Vagina (tissue), 2 donors: Measurements from ENCODE around the gene CLN6. TPM values are rescaled to one million over a fixed set of nuclear protein-coding genes. Genes with fewer than 3 reads are reported as not detected.

Experiments used
- DNase-seq, 2 donors: peaks; one replicate each; pipeline ENCODE4 v3.0.0-alpha.2; 2017; ENCODE audit errors: extremely low spot score in 2 of 2
- H3K27ac ChIP-seq: fragments of 200-600 bp; sonication (generic); one replicate; pipeline ENCODE4 v1.5.1; 2019
- H3K27me3 ChIP-seq: fragments of 200-600 bp; sonication (generic); one replicate; pipeline ENCODE4 v1.5.1; 2019
- H3K36me3 ChIP-seq, 2 donors: fragments of 200-600 bp; sonication (generic); one replicate each; pipeline ENCODE4 v1.5.1; 2017 to 2019
- H3K4me1 ChIP-seq: fragments of 200-600 bp; sonication (generic); one replicate; pipeline ENCODE4 v1.5.1; 2019
- H3K4me3 ChIP-seq, 2 donors: fragments of 200-600 bp; sonication (generic); 1 replicate in 1 of 2; 2 replicates in 1 of 2; pipeline ENCODE4 v1.5.1; 2016 to 2019
- H3K9me3 ChIP-seq: fragments of 200-600 bp; sonication (generic); one replicate; pipeline ENCODE4 v1.5.1; 2019
- POLR2A ChIP-seq, 2 donors: fragments of 450-650 bp; IDR thresholded peaks; one replicate each; pipeline ENCODE4 v1.6.1; 2017; ENCODE audit warnings: antibody characterized with exemption in 2 of 2, mild to moderate bottlenecking in 2 of 2, moderate library complexity in 2 of 2
- POLR2AphosphoS5 ChIP-seq, 2 donors: sonication (generic); formaldehyde crosslinking; IDR thresholded peaks; one replicate each; pipeline ENCODE4 v1.9.0; 2017; ENCODE audit warnings: antibody characterized with exemption in 2 of 2, mild to moderate bottlenecking in 2 of 2, low read depth in 1 of 2; ENCODE audit not compliant: insufficient read depth in 1 of 2
- intact Hi-C: fragments of 100-400 bp; cut with DNase I; formaldehyde crosslinking; loops from one replicate; pipeline ENCODE4 v1.15.1; 2023
- total RNA-seq: library from RNA; depleted of rRNA; stranded (reverse); fragments of >200 nt; gene quantifications from one replicate; pipeline ENCODE4 v1.2.3, GENCODE V29; 2016
- TF ChIP-seq, protein P1 (sequence below), 3 experiments: fragments of 450-650 bp in 2 of 3; fragments of 200-600 bp in 1 of 3; sonication (generic) in 1 of 3; IDR thresholded peaks; one replicate each; pipeline ENCODE4 v1.5.1; 2017 to 2019; ENCODE audit warnings: antibody characterized with exemption in 3 of 3, mild to moderate bottlenecking in 2 of 3, moderate library complexity in 2 of 3

Gene CLN6
- total RNA-seq, 1 donor from 2014 or later: 23.3 TPM

GRCh38 chr15:68184616-68185480 lies 44.7 kb downstream of the CLN6 start:
- TF ChIP-seq POLR2A (IDR thresholded peaks at IDR 0.05) (no peak), POLR2AphosphoS5 (IDR thresholded peaks at IDR 0.05; ENCODE audit: insufficient read depth in 1 of 2, low read depth in 1 of 2) (no peak)
- TF ChIP-seq, protein P1, sequence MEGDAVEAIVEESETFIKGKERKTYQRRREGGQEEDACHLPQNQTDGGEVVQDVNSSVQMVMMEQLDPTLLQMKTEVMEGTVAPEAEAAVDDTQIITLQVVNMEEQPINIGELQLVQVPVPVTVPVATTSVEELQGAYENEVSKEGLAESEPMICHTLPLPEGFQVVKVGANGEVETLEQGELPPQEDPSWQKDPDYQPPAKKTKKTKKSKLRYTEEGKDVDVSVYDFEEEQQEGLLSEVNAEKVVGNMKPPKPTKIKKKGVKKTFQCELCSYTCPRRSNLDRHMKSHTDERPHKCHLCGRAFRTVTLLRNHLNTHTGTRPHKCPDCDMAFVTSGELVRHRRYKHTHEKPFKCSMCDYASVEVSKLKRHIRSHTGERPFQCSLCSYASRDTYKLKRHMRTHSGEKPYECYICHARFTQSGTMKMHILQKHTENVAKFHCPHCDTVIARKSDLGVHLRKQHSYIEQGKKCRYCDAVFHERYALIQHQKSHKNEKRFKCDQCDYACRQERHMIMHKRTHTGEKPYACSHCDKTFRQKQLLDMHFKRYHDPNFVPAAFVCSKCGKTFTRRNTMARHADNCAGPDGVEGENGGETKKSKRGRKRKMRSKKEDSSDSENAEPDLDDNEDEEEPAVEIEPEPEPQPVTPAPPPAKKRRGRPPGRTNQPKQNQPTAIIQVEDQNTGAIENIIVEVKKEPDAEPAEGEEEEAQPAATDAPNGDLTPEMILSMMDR (IDR thresholded peaks at IDR 0.05): no peak
- H3K9me3 ChIP-seq: no peaks in the 10 kb centered on the region
- H3K4me1 ChIP-seq: peaks cover 26% of the 10 kb centered on the region
- no peak for DNase-seq
- H3K4me3 ChIP-seq: no peak overlapping the region
- no peaks in the 10 kb centered on the region for H3K27me3 ChIP-seq
- intact Hi-C loops: no loop called here
- no peak overlapping the region for H3K27ac ChIP-seq
- H3K36me3 ChIP-seq: peaks cover 0 to 35% of the 10 kb centered on the region in 2 donors

GRCh38 chr15:68183616-68184315 lies 45.8 kb downstream of the CLN6 start:
- Histone ChIP-seq H3K4me1 (peaks cover 26% of the 10 kb centered on the region), H3K4me3 (no peak overlapping the region), H3K9me3 (no peaks in the 10 kb centered on the region), H3K27ac (no peak overlapping the region), H3K36me3 (peaks cover 0 to 35% of the 10 kb centered on the region in 2 donors), H3K27me3 (no peaks in the 10 kb centered on the region)
- DNase-seq: no peak
- intact Hi-C loops: no loop called here
- no peak for TF ChIP-seq POLR2AphosphoS5 (IDR thresholded peaks at IDR 0.05; ENCODE audit: insufficient read depth in 1 of 2, low read depth in 1 of 2)
- TF ChIP-seq, protein P1 (IDR thresholded peaks at IDR 0.05): no peak
- TF ChIP-seq POLR2A (IDR thresholded peaks at IDR 0.05): no peak

GRCh38 chr15:68177742-68178141 lies 51.8 kb downstream of the CLN6 start:
- H3K36me3 ChIP-seq: peaks cover 0 to 50% of the 10 kb centered on the region in 2 donors

GRCh38 chr15:68176601-68177000 lies 52.9 kb downstream of the CLN6 start:
- TF ChIP-seq POLR2AphosphoS5 (IDR thresholded peaks at IDR 0.05; ENCODE audit: insufficient read depth in 1 of 2, low read depth in 1 of 2) (no peak), POLR2A (IDR thresholded peaks at IDR 0.05) (no peak)
- TF ChIP-seq, protein P1 (IDR thresholded peaks at IDR 0.05): no peak

More at GRCh38 chr15:68177742-68178141, 51.8 kb downstream of the CLN6 start:
- intact Hi-C loops: no loop called here
- no peak overlapping the region for H3K4me3 ChIP-seq
- no peaks in the 10 kb centered on the region for H3K4me1 ChIP-seq
- TF ChIP-seq POLR2AphosphoS5 (IDR thresholded peaks at IDR 0.05; ENCODE audit: insufficient read depth in 1 of 2, low read depth in 1 of 2) (no peak), POLR2A (IDR thresholded peaks at IDR 0.05) (no peak)
- no peaks in the 10 kb centered on the region for H3K27me3 ChIP-seq
- no peak overlapping the region for H3K27ac ChIP-seq
- H3K9me3 ChIP-seq: no peaks in the 10 kb centered on the region
- DNase-seq: no peak

GRCh38 chr15:68175526-68175925 lies 54.0 kb downstream of the CLN6 start:
- Histone ChIP-seq H3K9me3 (no peaks in the 10 kb centered on the region), H3K27ac (no peak overlapping the region), H3K4me3 (no peak overlapping the region), H3K36me3 (peaks cover 0 to 32% of the 10 kb centered on the region in 2 donors), H3K4me1 (no peaks in the 10 kb centered on the region), H3K27me3 (no peaks in the 10 kb centered on the region)
- intact Hi-C loops: no loop called here
- no peak for TF ChIP-seq POLR2AphosphoS5 (IDR thresholded peaks at IDR 0.05; ENCODE audit: insufficient read depth in 1 of 2, low read depth in 1 of 2)
- TF ChIP-seq POLR2A (IDR thresholded peaks at IDR 0.05): no peak
- TF ChIP-seq, protein P1 (IDR thresholded peaks at IDR 0.05): no peak
- DNase-seq: no peak

More at GRCh38 chr15:68176601-68177000, 52.9 kb downstream of the CLN6 start:
- Histone ChIP-seq H3K27me3 (no peaks in the 10 kb centered on the region), H3K9me3 (no peaks in the 10 kb centered on the region), H3K4me3 (no peak overlapping the region), H3K4me1 (no peaks in the 10 kb centered on the region), H3K36me3 (peaks cover 0 to 41% of the 10 kb centered on the region in 2 donors), H3K27ac (no peak overlapping the region)
- DNase-seq: no peak
- intact Hi-C loops: no loop called here
